Ureter (tissue), 1 donor: Measurements from ENCODE around the gene MAJIN. TPM values are rescaled to one million over a fixed set of nuclear protein-coding genes. Genes with fewer than 3 reads are reported as not detected.
"Not testable (repeated sequence)": the region's sequence is repeated elsewhere in the genome, so short reads cannot be mapped to it uniquely, and the experiment has no call there.

ENCODE experiments used
- DNase-seq: peaks from one replicate; pipeline ENCODE4 v3.0.0-alpha.2; 2020; ENCODE audit warnings: low spot score
- total RNA-seq: library from RNA; stranded (reverse); gene quantifications from one replicate; pipeline ENCODE4 v1.2.4, GENCODE V29; 2023
- donor health status: DM: yes; HTN: yes; CAD: no.

MAJIN gene
- total RNA-seq, 1 donor from 2014 or later: not detected

DNA sequence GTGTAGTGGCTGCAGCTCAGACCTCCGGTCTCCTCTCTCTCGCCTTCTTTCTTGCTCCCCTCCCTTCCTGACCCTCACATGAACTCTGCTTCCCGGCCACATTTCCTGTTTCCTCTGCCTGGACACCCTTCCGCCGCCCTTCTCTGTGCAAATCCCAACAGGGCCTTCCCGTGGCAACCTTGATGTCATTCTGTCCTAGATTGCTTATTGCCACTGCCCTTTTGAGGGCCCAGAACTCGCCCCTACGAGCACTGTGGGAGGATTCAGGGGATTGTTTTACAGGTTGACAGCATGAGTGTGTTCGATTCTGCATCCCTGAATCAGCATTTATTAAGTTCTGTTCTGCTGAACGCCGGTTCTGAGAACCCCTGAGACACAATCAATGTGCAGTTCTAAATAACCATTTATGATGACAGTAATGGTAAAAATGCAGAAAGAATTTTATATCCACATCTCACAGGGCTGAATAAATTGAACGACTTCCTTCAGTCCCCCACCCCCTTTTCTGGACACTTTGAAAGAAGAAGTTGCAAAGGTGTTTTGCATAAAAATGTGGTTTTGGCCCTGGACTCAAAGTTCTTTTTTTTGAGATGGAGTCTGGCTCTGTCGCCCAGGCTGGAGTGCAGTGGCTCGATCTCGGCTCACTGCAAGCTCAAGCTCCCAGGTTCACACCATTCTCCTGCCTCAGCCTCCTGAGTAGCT lies 18.5 kb upstream of the MAJIN start:
- no peak for DNase-seq

DNA sequence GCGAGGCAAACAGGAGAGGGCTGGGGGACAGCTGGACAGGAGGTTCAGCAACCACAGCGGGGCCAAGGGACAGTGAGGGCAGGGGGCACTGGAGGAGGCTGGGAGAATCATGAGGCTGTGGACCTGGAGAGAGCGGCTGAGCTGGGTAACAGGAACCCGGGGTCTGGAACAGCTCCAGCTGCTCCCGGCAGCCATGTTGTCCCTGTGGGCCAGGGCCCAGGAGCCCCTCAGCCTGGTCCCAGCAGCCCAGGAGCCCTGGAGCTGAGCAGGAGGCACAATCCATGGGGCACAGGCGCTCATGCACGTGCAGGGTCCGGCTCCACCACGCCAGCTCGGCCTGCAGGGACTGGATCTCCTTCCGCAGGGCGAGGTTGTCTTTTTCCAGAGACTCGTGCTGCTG lies 17.5 kb upstream of the MAJIN start:
- DNase-seq: no peak

DNA sequence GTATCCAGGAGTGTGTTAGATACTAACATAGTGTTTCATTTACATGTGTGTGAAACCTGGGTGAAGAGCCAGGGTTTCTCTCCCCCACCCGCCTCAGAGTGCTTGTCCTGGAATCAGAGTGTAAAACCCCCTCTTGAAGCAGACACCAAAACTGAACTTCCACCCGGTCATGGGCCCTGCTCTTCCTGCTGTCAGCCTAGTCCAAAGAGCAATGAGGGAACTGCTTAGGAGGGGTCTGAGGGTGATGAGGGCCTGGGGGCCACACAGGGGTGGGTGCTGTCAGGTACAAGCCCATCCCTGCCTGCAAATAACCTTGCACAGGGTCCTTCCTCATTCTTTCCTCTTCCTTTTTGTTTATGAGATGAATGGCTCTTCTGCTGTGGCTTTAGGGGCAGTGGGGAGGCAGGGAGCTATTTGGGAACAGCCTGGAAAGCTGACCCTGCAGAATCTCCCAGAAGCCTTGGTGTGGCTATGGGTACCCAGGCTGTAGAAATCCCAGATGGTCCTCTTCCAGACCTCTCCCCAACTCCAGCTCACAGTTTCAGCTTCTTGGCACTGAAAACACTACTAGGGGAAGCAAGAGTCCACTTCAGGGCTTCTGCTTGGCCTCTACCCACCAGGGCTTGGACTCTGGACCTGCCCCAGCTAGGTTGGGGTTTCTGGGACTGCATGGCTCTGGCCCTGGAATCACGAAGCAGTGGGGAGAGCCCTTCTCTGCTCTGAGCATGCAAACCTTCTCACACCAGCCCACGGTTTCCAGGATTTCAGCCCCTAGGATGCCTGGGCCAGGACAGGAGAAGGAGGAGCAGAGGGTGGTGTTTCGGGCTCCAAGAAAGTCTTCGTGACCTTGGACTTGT lies 16.3 kb upstream of the MAJIN start:
- DNase-seq: no peak

DNA sequence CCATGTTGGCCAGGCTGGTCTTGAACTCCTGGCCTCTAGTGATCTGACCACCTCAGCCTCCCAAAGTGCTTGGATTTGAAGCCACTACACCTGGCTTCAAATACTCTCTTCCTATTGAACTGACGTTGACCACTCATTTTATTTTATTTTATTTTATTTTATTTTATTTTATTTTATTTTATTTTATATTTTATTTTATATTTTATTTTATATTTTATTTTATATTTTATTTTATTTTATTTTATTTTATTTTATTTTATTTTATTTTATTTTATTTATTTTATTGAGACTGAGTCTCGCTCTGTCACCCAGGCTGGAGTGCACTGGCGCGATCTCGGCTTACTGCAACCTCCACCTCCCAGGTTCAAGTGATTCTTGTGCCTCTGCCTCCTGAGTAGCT lies 11.4 kb upstream of the MAJIN start:
- not testable (repeated sequence) for DNase-seq

DNA sequence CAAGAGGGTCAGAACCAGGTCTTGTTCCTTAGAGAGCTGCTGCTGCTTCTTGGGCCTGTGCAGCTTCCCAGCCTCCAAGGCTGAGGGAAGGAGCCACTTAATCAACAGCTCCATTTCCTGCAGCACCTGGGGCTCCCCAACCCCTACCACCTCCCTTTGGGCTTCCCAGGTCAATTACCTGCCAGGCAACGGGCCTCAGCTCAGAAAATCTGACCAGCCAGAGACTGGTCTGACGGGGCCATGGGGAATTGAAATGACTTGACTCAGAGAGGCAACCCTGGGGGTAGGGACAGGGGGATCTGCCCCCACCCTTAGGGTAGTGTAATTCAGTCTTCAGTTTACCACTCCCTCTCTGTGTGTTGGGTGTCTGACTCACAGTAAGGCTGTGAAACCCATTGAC lies 4.7 kb upstream of the MAJIN start:
- no peak for DNase-seq

DNA sequence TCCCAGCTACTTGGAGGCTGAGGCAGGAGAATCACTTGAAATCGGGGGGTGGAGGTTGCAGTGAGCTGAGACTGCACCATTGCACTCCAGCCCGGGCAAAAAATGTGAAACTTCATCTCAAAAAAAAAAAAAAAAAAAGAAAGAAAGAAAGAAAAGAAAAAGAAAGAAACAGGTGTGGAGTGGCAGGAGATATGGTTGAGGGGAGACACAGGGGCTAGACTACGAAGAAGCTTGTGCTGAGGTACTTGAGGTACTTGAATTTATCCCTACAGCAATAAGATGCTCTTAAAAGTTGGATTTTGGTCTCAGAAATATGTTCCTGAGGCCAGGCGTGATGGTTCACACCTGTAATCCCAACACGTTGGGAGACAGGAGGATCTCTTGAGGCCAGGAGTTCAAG lies 2.2 kb upstream of the MAJIN start:
- no peak for DNase-seq

DNA sequence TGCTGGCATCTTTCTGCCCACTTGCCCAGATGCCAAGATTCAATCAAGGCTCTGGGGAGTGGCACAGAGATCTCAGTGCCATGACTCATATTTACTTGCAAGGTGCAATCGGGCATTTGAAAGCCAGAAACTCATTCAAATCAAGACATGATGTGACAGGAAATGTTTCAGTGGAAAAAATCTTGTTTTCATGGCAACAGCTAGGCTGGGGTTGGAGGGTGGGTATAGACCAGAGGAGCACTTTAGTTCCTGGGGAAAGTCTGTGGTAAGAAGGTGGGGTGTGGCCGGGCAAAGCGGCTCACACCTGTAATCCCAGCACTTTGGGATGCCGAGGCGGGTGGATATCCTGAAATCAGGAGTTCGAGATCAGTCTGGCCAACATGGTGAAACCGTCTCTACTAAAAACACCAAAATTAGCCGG lies 1.2 kb downstream of the MAJIN start:
- peak; percentile 61 for DNase-seq

DNA sequence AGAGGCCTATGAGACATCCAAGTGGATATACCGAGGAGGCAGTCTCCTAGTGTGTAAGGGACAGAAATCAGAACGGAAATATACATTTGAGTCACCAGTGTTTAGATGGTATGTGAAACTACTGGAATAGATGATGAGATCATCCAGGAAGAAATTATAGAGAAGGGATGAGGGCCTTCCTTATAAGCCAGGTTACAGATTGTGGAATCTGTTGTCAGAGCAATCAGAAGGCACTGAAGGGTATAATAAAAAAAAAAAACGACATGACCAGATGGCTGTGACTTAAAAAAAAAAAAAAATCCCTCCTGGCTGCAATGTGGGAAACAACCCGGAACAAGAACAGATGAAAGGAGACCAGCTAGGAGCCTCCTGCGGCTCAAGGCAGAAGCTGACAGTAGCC lies 2.7 kb downstream of the MAJIN start:
- DNase-seq: no peak

DNA sequence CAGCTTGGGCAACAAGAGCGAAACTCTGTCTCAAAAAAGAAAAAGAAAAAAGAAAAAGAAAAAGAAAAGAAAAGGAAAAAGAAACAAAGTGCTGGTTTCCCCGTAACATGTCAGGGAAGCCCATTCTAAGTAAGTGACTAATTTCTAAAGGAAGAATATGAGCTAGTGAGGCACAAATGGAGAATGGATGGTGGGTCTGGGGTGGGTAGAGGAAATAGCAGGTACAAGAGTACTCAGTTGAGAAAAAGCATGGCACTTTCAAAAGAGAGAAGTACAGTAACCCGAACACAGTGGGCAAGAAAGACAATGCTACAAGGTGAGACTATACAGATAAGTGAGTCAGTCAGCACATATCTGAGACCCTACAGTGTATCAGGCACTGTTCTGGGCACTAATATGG lies 4.5 kb downstream of the MAJIN start:
- no peak for DNase-seq

DNA sequence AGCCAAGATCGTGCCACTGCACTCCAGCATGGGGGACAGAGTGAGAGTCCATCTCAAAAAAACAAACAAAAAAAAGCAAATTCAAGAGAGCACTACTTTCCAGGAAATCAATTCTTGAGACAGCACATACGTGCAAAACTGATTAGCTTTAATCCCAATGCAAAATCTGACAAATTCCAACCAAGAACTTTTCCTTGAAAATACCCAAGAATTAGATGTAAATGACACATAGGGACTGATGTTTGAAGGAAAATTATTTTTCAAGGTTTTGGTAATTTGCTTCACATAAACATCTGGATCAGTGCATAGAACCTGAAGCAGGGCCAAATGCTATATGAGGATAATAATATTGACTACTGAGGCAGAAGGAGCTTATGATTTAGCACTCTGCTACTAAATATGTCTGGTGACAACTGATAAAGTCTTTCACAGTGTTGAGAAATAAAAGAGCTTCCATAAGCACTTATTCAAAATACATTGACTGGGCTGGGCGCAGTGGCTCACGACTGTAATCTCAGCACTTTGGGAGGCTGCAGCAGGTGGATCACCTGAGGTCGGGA lies 8.8 kb downstream of the MAJIN start:
- no peak for DNase-seq

DNA sequence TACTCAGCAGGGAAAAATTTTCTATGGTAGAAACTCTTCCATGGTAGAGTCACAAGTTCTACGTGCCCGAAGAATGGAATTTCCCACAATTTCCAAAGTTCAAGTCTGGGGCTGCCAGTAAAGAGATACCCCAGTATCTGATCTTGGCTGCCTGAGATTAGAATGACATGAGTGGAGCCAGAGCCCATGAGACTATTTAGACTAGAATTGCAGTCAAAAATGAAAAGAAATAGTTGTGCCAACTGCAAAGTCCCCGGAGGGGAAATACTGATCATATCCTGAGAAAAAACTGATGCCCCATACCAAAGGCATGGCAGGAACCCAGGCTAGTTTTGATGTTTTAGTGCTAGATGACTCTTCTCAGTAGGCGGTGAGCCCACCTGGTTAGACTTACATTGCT lies 11.2 kb downstream of the MAJIN start:
- DNase-seq: no peak

DNA sequence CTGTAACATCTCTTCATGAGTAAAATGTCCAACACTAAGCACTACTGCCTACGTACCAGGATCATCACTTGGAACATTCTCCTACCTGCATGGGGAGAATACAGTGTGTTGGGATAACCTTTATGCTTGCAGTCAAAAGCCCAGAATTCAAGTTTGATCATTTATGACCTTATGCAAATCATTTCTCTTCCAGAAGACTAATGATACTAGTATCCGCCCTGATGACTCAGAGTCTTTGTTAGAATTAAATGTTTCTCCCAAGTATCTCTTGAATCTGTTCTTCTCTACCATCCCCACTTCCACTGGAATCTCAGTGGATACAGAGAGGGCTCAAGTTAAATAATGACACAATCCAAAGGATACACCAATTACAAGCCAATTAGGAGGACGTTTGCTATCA lies 12.4 kb downstream of the MAJIN start:
- DNase-seq: no peak

DNA sequence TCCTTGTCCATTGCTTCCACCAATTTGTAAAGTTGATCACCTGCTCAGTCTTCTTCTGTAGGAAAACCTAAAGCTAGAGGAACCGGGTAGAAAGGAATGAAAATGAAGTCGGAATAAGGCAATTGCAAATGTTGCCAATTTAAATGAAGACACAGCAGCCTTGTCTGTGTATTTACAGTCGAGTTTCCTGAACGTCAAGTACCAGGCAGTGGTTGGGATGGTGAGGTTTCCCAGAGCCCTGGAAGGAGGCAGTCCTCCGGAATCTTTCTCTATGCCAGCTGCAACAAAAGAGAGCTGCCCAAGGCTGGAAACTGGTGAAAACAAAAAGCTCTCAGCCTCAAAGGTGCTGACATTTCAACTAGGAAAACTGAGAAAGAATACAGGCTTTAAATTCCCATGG lies 17.7 kb downstream of the MAJIN start:
- no peak for DNase-seq

DNA sequence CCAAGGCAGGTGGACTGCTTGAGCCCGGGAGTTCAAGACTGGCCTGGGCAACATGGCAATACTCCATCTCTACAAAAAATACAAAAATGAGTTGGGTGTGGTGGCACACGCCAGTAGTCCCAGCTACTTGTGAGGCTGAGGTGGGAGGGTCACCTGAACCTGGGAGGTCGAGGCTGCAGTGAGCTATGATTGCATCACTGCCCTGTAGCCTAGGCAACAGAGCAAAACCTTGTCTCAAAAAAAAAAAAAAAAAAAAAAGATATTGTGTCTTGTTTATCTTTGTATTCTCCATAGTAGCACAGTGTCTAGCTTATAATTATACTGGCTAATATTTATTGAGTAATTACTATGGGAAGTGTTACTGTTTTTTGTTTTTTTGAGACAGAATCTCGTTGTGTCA lies 20.4 kb downstream of the MAJIN start:
- DNase-seq: no peak

DNA sequence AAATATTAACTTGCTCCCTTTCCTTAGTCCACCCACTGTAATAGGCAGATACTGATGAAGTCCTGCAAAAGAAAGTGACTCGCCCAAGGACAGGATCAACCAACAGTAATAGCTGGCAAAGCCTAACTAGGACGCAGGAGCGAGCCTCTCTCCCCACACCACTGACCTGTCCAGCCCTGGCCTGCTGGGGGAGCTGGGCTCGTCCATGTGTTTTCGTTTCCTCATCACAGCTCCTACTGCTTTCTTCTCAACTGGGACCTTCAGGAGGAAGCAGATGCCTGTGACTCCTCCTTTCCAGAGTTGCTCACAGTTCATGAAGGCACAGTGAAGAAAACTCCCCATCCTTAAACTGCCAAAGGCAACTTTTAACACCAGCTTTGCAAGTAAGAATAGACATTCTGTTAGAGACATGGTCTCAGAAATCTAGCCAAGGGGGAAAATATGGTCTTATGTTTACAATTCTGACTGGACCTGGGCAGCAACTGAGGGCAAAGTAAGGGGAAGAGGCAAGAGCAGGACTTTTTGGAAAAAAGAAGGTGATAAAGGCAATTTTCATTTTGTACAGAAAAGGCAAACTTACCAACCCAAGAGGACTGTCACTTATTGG lies 24.6 kb downstream of the MAJIN start:
- no peak for DNase-seq

DNA sequence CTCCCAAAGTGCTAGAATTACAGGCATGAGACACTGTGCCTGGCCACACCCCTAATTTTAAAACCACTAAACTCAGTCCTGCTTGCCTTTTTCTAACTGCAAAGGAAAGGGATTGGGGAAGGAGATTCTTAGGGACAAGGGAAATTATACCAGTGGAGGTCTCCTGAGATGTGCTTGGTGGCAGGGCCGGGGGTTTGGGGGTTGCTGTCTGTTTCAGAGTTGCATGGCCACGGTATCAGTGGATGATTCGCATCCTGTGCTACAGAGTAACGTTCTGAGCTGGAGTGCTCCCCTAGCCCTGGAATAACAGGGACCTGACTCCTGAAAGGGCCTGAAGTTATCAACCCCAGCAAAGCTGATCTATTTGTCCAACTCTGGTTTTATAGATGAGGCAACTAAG lies 35.4 kb downstream of the MAJIN start:
- no peak for DNase-seq

DNA sequence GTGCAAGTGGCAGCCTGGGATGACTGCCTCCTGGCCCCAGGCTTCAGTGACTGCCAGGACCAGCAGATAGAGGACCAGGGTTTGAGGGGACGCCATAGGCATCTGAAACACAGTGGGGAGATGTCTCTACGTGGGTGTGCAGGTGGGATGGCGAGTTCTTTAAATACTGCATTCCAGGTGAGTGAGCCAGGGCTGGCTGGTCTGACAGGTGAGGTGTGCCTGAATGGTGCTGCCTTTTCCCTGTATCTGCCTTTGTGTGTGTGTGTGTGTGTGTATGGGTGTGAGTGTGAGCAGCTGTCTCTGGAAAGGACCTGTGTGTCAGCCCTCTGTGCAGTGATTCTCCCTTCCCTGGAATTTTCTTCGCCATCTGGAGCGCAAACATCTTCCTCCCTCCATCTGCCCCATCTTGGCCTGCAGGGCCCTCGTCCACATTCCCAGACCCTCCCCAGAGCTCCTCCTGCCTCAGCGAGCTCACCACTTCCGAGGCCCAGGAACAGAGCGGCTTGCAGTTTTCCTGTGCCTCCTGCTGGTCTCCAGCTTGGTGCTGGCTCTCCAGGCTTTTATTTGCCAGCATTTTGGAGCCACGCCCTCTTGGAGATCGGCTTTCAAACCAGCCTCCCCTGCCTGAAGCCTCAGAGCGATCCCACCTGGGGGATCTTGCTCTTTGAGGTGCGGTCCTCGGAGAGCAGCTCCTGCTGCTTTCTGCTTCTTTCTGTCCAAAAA lies 36.4 kb downstream of the MAJIN start, which contains the start of gene GPHA2:
GPHA2 (minus strand) TSS at position 535 of the 723 bp plus-strand sequence; CDS start at position 102, 433 bp downstream.
- DNase-seq: no peak

DNA sequence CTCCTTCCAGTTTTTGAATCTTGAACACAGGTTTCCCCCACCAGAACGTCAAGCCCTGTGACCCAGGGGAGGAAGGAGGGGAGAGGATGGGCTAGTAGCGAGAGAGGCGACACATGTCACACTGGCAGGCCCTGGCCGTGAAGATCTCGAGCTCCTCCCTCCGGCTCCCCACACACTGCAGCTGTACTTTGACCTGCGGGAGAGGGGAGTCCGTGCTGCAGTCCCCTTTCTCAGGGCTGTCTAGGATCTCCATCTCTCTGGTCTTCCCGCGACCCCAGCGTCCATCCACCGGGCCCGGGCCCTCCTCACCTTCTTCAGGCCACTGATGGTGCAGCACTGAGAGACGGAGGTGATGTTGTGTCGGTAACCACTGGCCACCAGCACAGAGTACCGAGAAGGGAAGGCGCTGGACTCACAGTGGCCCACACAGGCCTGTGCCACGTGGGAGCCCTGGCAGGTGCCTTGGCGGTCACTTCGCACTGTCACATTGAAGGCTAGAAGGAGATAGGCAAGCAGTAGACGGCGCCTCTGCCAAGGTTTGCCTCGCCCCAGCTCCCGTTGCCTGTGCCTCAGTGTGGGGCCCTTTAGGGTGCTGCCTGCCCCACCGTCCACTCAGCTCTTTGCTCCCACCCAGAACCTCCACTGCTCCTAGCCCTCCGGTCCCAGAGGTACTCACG lies 37.1 kb downstream of the MAJIN start:
- DNase-seq: no peak

DNA sequence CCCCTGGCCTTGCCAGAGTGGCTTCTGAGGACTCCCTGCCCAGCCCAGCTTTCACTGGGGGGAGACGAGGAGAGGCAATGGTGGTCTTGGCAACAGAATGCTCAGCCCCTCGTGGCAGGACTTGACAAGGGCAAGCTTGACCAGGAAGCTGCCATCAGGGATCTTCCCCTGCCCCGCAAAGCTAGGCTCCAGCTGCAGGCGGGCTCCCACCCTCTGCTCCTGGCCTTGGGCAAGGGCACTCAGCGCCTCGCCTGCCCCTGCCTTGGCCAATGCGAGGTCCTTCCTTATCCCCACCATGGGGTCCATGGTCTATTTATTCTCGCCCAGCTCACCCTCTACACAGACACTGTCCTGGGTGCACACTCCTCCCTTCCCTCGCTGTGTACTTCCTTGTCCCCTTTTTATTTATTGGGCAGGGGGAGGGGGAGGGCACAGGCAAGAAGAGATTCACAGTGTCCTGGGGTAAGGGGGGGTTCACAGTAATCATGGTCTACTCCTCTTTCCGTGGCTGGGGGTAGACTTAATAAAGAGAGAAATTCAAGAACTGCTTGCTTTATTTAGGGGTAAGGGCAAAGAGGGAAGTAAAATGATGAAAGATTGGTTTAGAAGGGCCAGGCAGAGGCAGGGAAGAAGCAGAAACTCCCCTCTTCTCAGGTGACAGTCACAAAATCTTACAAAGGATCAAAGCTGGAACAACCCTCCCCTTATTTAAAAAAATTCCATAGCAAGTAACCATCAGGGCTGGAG lies 37.8 kb downstream of the MAJIN start:
- DNase-seq: no peak

DNA sequence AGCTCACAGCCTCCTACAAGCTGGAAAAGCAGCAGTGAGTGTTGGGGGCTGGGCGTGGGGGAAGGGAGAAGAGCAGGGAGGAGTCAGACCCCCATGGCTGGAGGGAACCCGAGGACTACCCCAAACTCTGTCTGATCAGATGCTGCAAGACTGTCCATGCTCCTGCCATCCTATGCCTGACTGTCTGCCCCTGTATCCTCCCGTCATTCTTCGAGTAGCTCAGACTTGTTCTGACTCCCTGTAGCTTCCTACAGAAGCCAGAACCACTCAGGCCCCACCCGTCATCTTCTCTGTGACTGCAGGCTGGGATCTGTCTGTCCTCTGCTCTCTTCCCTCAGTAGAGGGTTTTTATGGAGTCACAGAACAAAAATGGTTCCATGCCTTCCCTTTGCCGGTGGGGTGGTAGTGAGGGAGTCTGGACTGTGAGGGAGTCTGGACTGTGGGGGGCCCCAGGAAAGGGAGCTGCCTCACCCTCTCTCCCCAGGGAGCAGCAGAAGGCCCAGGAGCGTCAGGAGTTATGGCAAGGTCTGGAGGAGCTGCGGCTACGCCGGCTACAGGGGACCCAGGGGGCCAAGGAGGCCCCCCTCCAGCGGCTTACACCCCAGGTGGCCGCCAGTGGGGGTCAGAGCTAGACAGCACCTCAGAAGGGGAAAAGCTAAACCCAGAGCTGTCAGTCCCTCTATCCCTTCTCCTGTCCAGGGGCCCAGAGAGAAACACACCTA lies 38.5 kb downstream of the MAJIN start:
- DNase-seq: no peak
